ENCODE data around the gene CSNK1G1.

GRCh38 chr15:64148581-64148980 lies 207.4 kb downstream of the CSNK1G1 start:
- TF ChIP-seq POLR2AphosphoS5 (IDR thresholded peaks at IDR 0.05; ENCODE audit: low read depth, low read length) (no peak), POLR2A (IDR thresholded peaks at IDR 0.05; ENCODE audit: low read depth, low read length) (no peak), TAF1 (IDR thresholded peaks at IDR 0.05; ENCODE audit: borderline replicate concordance, low read depth, low read length) (no peak)
